ENCODE measurements around the gene SYCP2L. TPM values are rescaled to one million over a fixed set of nuclear protein-coding genes. Genes with fewer than 3 reads are reported as not detected.
"Not testable (repeated sequence)": the region's sequence is repeated elsewhere in the genome, so short reads cannot be mapped to it uniquely, and the experiment has no call there.

SYCP2L gene
- total RNA-seq, 2 donors from 2014 or later, result 0.59 to 0.73 TPM

DNA sequence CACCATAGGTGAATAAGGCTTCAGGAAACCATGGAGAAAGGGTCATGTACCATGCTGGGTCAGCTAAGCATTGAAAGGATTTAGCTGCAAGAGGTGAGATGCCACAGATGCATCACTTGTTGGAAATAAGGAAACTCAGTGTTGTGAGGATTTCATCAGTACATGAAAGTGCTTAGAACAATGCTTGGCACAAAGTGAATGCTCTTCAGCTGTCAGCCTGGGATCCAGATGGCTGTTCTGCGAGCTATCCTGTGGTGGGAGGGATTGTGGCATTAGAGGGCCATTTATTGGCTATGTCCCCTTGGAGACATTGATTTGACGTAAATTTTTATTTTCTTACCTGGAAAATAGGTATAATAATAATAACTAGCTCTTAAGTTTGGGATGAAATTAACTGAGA, 104.3 kb downstream of the SYCP2L start:
- ATAC-seq (no peak), DNase-seq (no peak)
- intact Hi-C loops (cut with DNase I), result no loop called here

DNA sequence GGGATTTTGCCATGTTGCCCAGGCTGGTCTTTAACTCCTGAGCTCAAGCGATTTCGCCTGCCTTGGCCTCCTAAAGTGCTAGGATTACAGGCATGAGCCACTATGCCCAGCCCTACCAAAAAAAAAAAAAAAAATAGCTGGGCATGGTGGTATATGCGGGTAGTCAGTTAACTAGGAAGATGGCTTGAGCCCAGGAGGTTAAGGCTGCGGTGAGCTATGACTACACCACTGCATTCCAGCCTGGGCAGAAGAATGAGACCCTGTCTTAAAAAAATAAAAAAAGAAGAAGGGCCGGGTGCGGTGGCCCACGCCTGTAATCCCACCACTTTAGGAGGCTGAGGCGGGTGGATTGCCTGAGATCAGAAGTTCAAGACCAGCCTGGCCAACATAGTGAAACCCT, 107.0 kb downstream of the SYCP2L start:
- no peak for DNase-seq
- no peak for ATAC-seq
- intact Hi-C loops (cut with DNase I), result no loop called here

DNA sequence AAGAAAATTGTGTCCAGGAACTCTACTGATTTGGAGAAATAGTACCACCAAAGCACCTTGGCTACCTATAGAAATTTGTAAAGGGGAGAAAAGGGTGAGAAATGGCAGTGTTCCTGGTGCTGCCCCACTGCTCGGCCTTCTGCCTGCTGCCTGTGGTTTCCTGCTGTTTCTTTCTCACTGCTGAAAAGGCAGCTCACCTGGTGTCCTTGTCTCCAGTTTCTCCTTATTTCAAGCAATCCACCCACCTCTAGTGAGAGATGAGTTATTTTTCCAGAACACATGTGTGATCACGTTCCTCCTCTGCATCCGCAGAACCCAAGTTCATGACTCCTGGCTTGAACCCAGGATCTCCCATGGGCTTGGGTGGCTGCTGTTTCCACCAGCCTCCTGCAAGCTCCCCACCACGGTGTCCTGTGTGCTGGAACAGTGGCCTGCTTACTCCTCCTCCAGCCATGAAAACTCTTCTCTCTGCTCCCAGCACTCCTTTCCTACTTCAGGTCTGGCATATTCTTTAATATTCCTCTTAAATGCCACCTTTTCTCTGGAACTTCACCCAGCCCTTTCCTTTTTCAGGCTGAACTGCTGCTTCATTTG, 108.4 kb downstream of the SYCP2L start:
- ATAC-seq (no peak), DNase-seq (no peak)
- intact Hi-C loops (cut with DNase I), result no loop called here

- DNase-seq, result no peak
- peak; percentile 67 to 73 for ATAC-seq
- intact Hi-C loops (cut with DNase I), result no loop called here
These were observed 113.1 kb downstream of the SYCP2L start for GRCh38 chr6:10999994-11000393.

DNA sequence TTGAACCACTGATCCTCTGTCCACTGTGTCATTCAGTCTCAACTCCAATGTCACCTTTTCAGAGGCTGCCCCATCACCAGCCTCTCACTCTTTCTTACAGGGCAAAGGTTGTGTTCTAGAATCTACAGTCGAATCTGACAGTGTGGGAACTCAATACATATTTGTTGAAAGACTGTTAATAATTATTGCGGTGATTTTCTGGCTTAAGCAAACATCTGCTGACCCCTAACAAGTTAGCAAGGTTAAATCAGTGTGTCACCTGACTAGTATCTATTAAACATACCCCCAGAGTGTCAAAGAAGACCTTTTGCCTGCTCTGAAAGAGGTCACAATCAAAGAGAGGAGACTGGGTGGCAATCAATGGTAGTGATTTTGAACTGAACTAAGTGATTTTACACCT, 115.3 kb downstream of the SYCP2L start:
- ATAC-seq, result no peak
- intact Hi-C loops (cut with DNase I), result no loop called here
- no peak for DNase-seq

DNA sequence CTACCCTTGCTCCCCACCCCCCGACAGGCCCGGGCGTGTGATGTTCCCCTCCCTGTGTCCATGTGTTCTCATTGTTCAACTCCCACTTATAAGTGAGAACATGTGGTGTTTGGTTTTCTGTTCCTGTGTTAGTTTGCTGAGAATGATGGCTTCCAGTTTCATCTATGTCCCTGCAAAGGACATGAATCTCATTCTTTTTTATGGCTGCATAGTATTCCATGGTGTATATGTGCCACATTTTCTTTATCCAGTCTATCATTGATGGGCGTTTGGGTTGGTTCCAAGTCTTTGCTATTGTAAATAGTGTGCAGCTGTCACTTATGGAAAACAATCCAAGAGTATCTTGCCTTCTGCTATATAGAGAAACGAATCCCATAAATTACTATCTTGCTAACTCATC, 116.4 kb downstream of the SYCP2L start:
- intact Hi-C loops (cut with DNase I); DNase-seq; ATAC-seq: not testable (repeated sequence)

DNA sequence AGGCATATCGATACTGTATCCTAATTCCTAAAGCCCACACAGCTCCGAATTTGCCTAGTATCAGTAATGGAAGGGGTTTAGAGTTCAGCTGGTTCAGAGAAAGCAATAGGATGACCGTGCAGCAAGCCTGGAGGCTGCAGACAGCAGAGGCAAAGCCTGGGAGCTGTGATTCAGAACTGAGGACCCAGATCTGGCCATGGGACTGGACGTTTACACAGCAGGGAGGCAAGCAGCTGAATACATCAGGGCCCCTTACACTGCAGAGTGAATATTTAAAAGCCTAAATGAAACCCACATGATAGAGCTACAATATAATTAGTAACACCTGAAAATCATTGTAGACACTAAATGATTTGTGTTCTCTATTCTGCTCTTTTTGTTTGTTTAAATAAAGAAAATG, 119.2 kb downstream of the SYCP2L start:
- ATAC-seq (no peak), DNase-seq (no peak)
- intact Hi-C loops (cut with DNase I), result no loop called here

- DNase-seq (no peak), ATAC-seq (no peak)
- intact Hi-C loops (cut with DNase I), result no loop called here
These were observed 121.1 kb downstream of the SYCP2L start for GRCh38 chr6:11007715-11008608.

GRCh38 chr6:11008821-11009220, 122.0 kb downstream of the SYCP2L start:
- peak in 1 of 2 donors; percentile 25 for ATAC-seq
- intact Hi-C loops (cut with DNase I), result no loop called here
- no peak for DNase-seq

- intact Hi-C loops (cut with DNase I), result no loop called here
- DNase-seq (no peak), ATAC-seq (peak in 1 of 2 donors; percentile 14)
These were observed 122.5 kb downstream of the SYCP2L start for GRCh38 chr6:11009353-11009752.

DNA sequence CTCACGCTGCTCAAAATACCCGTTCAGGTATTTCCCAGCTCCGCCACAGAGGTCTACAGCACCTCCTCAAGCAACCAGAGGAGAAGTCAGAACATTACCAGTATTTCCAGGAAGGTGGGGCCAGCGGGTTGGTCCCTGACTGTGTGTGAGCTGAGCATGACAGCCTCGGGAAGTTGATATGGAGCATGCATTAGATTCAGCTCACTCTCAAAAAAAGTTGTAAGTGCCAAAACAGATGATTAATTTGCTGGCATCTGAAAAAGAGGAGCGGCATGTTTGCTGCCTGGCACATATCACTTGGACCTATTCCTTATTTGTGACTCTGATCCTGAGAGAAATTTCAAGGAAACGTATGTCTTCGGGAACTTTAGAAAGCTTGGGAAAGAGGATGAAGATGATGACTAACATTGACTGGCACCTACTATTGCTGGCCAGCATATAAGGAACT, 125.0 kb downstream of the SYCP2L start:
- peak; percentile 20 for DNase-seq
- intact Hi-C loops (cut with DNase I), result no loop called here
- ATAC-seq, result peak; percentile 61 to 90

DNA sequence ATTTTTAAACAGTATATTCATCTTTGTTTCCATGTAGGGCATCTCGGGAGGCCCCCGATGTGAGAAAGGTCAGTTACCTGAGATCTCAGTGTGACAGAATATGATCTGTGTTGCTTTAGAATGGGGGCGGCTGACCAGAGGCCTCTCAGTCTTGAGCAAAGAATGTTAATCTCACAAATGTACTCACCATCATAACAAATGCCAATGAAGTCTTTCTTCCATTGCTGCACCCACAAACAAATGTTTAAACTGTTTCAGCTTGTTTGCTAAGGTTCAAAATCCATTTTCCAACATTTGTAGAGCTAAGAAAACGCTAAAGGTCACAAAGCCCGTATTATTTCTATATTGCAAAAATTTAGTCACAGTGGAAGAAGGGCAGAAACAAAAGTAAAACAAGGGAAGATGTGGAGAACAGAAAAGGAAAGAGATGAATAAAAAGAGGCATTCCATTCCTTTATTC, 125.5 kb downstream of the SYCP2L start:
- intact Hi-C loops (cut with DNase I), result no loop called here

GRCh38 chr6:11012976-11013720, 126.3 kb downstream of the SYCP2L start:
- DNase-seq, result no peak
- intact Hi-C loops (cut with DNase I), result no loop called here
- ATAC-seq, result no peak

More for the DNA sequence above, 125.5 kb downstream of the SYCP2L start:
- DNase-seq, result no peak
- ATAC-seq, result no peak

DNA sequence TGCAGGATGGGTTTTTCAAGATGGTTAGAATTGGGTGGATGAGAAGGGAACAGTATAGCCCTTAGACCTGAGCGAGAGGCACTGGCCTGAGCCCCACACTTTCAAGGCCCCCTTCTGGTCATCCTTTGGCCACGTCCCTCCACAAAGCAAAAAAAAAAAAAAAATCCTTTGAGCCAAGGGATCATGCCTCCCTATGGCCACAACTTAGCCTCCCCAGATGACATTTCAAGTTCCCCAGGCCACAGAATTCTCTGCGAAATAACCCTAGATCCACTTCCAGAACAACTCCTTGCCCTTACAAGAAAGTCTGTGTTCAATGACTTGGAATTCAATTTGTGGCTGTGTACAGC, 126.8 kb downstream of the SYCP2L start:
- DNase-seq (no peak), ATAC-seq (no peak)
- intact Hi-C loops (cut with DNase I), result no loop called here

GRCh38 chr6:11015102-11015501, 128.2 kb downstream of the SYCP2L start:
- ATAC-seq, result no peak
- no peak for DNase-seq
- intact Hi-C loops (cut with DNase I), result no loop called here

DNA sequence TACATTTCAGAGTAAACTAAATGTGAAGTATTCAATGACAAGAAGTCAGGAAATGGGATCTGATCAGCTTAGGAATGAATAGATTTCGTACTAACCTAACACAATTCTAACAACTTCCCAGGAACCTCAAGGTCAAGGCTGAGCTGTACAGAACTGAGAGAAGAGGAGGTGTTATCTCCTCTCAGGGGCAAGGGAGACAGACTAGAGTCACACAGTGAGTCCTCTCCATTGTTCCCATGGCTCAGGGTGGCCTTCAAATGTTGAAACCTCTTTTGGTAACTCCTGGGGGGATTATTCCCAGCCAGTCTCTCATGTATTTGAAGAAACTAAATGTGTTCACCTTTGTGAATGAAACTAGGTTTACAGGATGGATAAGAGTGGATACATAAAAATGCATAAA, 129.6 kb downstream of the SYCP2L start:
- ATAC-seq, result no peak
- DNase-seq, result no peak
- intact Hi-C loops (cut with DNase I), result no loop called here

DNA sequence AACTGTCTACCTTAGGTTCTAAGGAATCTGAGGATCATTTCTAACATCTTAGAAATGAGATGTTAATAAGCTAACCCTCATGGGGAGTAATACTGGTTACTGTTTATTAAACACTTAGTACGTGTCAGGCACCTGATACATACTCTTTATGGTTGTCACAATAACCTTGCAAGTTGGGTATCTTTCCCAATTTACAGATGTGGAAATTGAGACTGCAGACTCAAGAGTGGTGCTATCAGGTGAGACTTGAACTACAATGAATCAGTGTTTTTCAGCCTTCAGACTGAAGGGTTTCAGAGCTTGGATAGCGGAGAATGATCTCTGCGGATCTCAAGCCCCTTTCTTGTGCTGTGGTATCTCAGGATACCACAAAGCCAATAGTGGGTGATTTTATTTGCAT, 130.2 kb downstream of the SYCP2L start:
- DNase-seq (no peak), ATAC-seq (no peak)
- intact Hi-C loops (cut with DNase I), result no loop called here

DNA sequence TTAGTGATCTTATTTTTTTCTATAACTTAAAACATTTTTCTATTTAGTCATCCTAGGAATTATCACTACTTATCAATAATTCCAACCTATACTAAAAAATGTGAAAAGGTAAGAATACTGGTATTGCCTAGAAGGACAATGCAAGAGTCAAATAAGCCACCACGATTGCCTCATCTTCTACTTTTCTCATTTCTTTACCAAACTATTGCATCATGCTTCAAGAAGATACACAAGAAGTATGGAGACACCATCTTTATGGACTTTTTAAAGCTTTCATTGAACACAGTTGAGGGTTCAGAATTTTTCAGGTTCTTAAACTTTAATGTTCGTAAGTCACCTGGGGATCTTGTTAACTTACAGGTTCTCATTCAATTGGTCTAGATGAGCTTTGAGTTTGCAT, 131.4 kb downstream of the SYCP2L start:
- DNase-seq (no peak), ATAC-seq (no peak)
- intact Hi-C loops (cut with DNase I), result no loop called here

DNA sequence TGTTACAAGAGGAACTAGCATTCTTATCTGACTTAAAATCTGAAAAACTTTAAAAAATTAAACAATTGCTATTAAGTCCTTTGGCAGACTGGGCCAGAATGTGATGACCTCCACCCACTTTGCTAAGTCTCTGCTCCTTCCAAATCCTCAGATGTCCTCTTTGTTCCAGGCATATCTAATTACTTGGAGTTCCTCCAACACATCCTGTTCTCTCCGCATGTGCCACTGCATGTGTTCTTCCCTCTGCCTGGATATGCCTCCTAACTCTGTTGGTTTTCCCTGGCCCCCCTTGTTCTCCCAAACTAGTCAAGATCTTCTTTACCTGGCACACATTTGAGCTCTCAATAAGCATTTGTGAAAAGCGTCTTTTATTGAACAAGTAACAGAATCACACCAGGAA, 134.2 kb downstream of the SYCP2L start:
- DNase-seq, result no peak
- intact Hi-C loops (cut with DNase I), result no loop called here
- no peak for ATAC-seq

GRCh38 chr6:11021714-11022113, 134.9 kb downstream of the SYCP2L start:
- no peak for DNase-seq
- no peak for ATAC-seq
- intact Hi-C loops (cut with DNase I), result no loop called here
